ENCODE results near the gene C3orf70.

The C3orf70 gene

GRCh38 chr3:185152410-185153170 lies at the start of gene C3orf70:
Gene C3orf70 (minus strand): TSS chr3:185153060. CDS start chr3:185152823, 237 bp downstream.
- Mint-ChIP-seq H3K4me3 (peak within 1 kb of the TSS; percentile 72), H3K27ac (no peak within 1 kb of the TSS), H3K27me3 (peaks cover 33% of the 10 kb centered on the region), H3K9me3 (no peaks in the 10 kb centered on the region), H3K4me1 (peaks cover 6% of the 10 kb centered on the region), H3K36me3 (ENCODE audit: low read depth) (no peaks in the 10 kb centered on the region)
- DNase-seq (peak; percentile 30), ATAC-seq (peak; percentile 59)

GRCh38 chr3:185200639-185201038 lies 47.8 kb upstream of the C3orf70 start:
- Mint-ChIP-seq H3K27me3 (no peaks in the 10 kb centered on the region), H3K4me1 (no peaks in the 10 kb centered on the region), H3K27ac (no peak overlapping the region), H3K36me3 (ENCODE audit: low read depth) (peaks cover 3% of the 10 kb centered on the region), H3K4me3 (no peak overlapping the region), H3K9me3 (peaks cover 2% of the 10 kb centered on the region)
- no peak for DNase-seq
- no peak for ATAC-seq

GRCh38 chr3:185199671-185200070 lies 46.8 kb upstream of the C3orf70 start:
- Mint-ChIP-seq H3K36me3 (ENCODE audit: low read depth) (peaks cover 6% of the 10 kb centered on the region), H3K4me3 (no peak overlapping the region), H3K27me3 (no peaks in the 10 kb centered on the region), H3K4me1 (no peaks in the 10 kb centered on the region), H3K27ac (no peak overlapping the region), H3K9me3 (peaks cover 10% of the 10 kb centered on the region)
- DNase-seq (no peak), ATAC-seq (no peak)

- Mint-ChIP-seq H3K9me3 (peaks cover 10% of the 10 kb centered on the region), H3K36me3 (ENCODE audit: low read depth) (peaks cover 6% of the 10 kb centered on the region), H3K27ac (no peak overlapping the region), H3K27me3 (no peaks in the 10 kb centered on the region), H3K4me3 (no peak overlapping the region), H3K4me1 (no peaks in the 10 kb centered on the region)
- DNase-seq (no peak), ATAC-seq (no peak)
Measured at GRCh38 chr3:185199206-185199605, 46.3 kb upstream of the C3orf70 start.

- Mint-ChIP-seq H3K27ac (no peak overlapping the region), H3K27me3 (no peaks in the 10 kb centered on the region), H3K4me1 (no peaks in the 10 kb centered on the region), H3K9me3 (peaks cover 14% of the 10 kb centered on the region), H3K4me3 (no peak overlapping the region), H3K36me3 (ENCODE audit: low read depth) (peaks cover 4% of the 10 kb centered on the region)
- ATAC-seq (no peak), DNase-seq (no peak)
Measured at GRCh38 chr3:185197068-185197467, 44.2 kb upstream of the C3orf70 start.

- DNase-seq (no peak), ATAC-seq (no peak)
- no peak overlapping the region for H3K4me3 Mint-ChIP-seq
- H3K9me3 Mint-ChIP-seq, result peaks cover 14% of the 10 kb centered on the region
- peaks cover 4% of the 10 kb centered on the region for H3K36me3 Mint-ChIP-seq (ENCODE audit: low read depth)
- H3K27ac Mint-ChIP-seq, result no peak overlapping the region
- H3K27me3 Mint-ChIP-seq, result no peaks in the 10 kb centered on the region
- H3K4me1 Mint-ChIP-seq, result no peaks in the 10 kb centered on the region
Measured at GRCh38 chr3:185195652-185196051, 42.8 kb upstream of the C3orf70 start.

- Mint-ChIP-seq H3K27me3 (peaks cover 5% of the 10 kb centered on the region), H3K27ac (no peak overlapping the region), H3K36me3 (ENCODE audit: low read depth) (peaks cover 2% of the 10 kb centered on the region), H3K4me3 (no peak overlapping the region), H3K4me1 (no peaks in the 10 kb centered on the region), H3K9me3 (peaks cover 4% of the 10 kb centered on the region)
- ATAC-seq (no peak), DNase-seq (no peak)
Measured at GRCh38 chr3:185188816-185189215, 36.0 kb upstream of the C3orf70 start.

GRCh38 chr3:185187391-185187790 lies 34.5 kb upstream of the C3orf70 start:
- H3K4me1 Mint-ChIP-seq, result no peaks in the 10 kb centered on the region
- H3K4me3 Mint-ChIP-seq, result no peak overlapping the region
- no peaks in the 10 kb centered on the region for H3K36me3 Mint-ChIP-seq (ENCODE audit: low read depth)
- H3K27ac Mint-ChIP-seq, result no peak overlapping the region
- peaks cover 5% of the 10 kb centered on the region for H3K27me3 Mint-ChIP-seq
- DNase-seq (no peak), ATAC-seq (no peak)
- no peaks in the 10 kb centered on the region for H3K9me3 Mint-ChIP-seq

GRCh38 chr3:185176750-185177359 lies 24.0 kb upstream of the C3orf70 start:
- H3K4me3 Mint-ChIP-seq, result no peak overlapping the region
- H3K9me3 Mint-ChIP-seq, result no peaks in the 10 kb centered on the region
- H3K27me3 Mint-ChIP-seq, result peaks cover 4% of the 10 kb centered on the region
- no peaks in the 10 kb centered on the region for H3K36me3 Mint-ChIP-seq (ENCODE audit: low read depth)
- H3K4me1 Mint-ChIP-seq, result peaks cover 3% of the 10 kb centered on the region
- peak; percentile 28 for DNase-seq
- H3K27ac Mint-ChIP-seq, result no peak overlapping the region
- ATAC-seq, result no peak

- Mint-ChIP-seq H3K4me3 (no peak overlapping the region), H3K9me3 (no peaks in the 10 kb centered on the region), H3K36me3 (ENCODE audit: low read depth) (no peaks in the 10 kb centered on the region), H3K4me1 (peaks cover 3% of the 10 kb centered on the region), H3K27ac (no peak overlapping the region), H3K27me3 (peaks cover 4% of the 10 kb centered on the region)
- no peak for ATAC-seq
- no peak for DNase-seq
Measured at GRCh38 chr3:185175370-185175987, 22.6 kb upstream of the C3orf70 start.

GRCh38 chr3:185172086-185173049 lies 19.5 kb upstream of the C3orf70 start:
- DNase-seq (no peak), ATAC-seq (no peak)
- Mint-ChIP-seq H3K4me3 (no peak overlapping the region), H3K27ac (no peak overlapping the region), H3K9me3 (no peaks in the 10 kb centered on the region), H3K36me3 (ENCODE audit: low read depth) (no peaks in the 10 kb centered on the region), H3K4me1 (peaks cover 3% of the 10 kb centered on the region), H3K27me3 (peaks cover 8% of the 10 kb centered on the region)

GRCh38 chr3:185164428-185165217 lies 11.8 kb upstream of the C3orf70 start:
- Mint-ChIP-seq H3K27ac (no peak overlapping the region), H3K9me3 (no peaks in the 10 kb centered on the region), H3K4me1 (no peaks in the 10 kb centered on the region), H3K27me3 (peaks cover 9% of the 10 kb centered on the region), H3K36me3 (ENCODE audit: low read depth) (no peaks in the 10 kb centered on the region), H3K4me3 (no peak overlapping the region)
- DNase-seq, result no peak
- no peak for ATAC-seq

- Mint-ChIP-seq H3K4me3 (no peak overlapping the region), H3K4me1 (no peaks in the 10 kb centered on the region), H3K9me3 (no peaks in the 10 kb centered on the region), H3K27me3 (peaks cover 15% of the 10 kb centered on the region), H3K27ac (no peak overlapping the region), H3K36me3 (ENCODE audit: low read depth) (no peaks in the 10 kb centered on the region)
- ATAC-seq, result no peak
- no peak for DNase-seq
Measured at GRCh38 chr3:185162634-185163033, 9.8 kb upstream of the C3orf70 start.

- peaks cover 14% of the 10 kb centered on the region for H3K27me3 Mint-ChIP-seq
- H3K27ac Mint-ChIP-seq, result no peak overlapping the region
- DNase-seq, result no peak
- no peaks in the 10 kb centered on the region for H3K36me3 Mint-ChIP-seq (ENCODE audit: low read depth)
- no peak for ATAC-seq
- H3K4me1 Mint-ChIP-seq, result no peaks in the 10 kb centered on the region
- no peak overlapping the region for H3K4me3 Mint-ChIP-seq
- H3K9me3 Mint-ChIP-seq, result no peaks in the 10 kb centered on the region
Measured at GRCh38 chr3:185161761-185162160, 8.9 kb upstream of the C3orf70 start.
